Gastrocnemius medialis (tissue), 4 donors: ENCODE data around the gene PCSK1. TPM values are rescaled to one million over a fixed set of nuclear protein-coding genes. Genes with fewer than 3 reads are reported as not detected.

Experiments
- ATAC-seq, 2 donors: fragments of 150-250 bp; one replicate each; pipeline ENCODE4 v1.9.1; 2016
- DNase-seq, 2 donors: peaks; one replicate each; pipeline ENCODE4 v3.0.0-alpha.2; 2019
- H3K27ac ChIP-seq, 4 donors: fragments of 200-600 bp; sonication (generic); 1 replicate in 1 of 4; 2 replicates in 3 of 4; pipeline ENCODE4 v1.5.1; 2016 to 2018; ENCODE audit warnings: mild to moderate bottlenecking in 2 of 4, moderate library complexity in 1 of 4
- H3K27me3 ChIP-seq, 3 donors: fragments of 200-600 bp; sonication (generic) in 2 of 3; 1 replicate in 1 of 3; 2 replicates in 2 of 3; pipeline versions ENCODE4 v1.5.1 to v1.6.0; 2016 to 2019; ENCODE audit warnings: mild to moderate bottlenecking in 1 of 3, moderate library complexity in 1 of 3
- H3K36me3 ChIP-seq, 2 donors: fragments of 200-600 bp; sonication (generic) in 1 of 2; one replicate each; pipeline ENCODE4 v1.5.1; 2017 to 2018
- H3K4me1 ChIP-seq, 2 donors: fragments of 200-600 bp; sonication (generic) in 1 of 2; one replicate each; pipeline ENCODE4 v1.5.1; 2016 to 2017; ENCODE audit warnings: mild to moderate bottlenecking in 2 of 2
- H3K4me3 ChIP-seq, 4 donors: fragments of 200-600 bp; sonication (generic) in 3 of 4; 1 replicate in 1 of 4; 2 replicates in 3 of 4; pipeline ENCODE4 v1.5.1; 2016 to 2019; ENCODE audit warnings: mild to moderate bottlenecking in 2 of 4
- H3K9me3 ChIP-seq, 3 donors: fragments of 200-600 bp; sonication (generic) in 2 of 3; 1 replicate in 1 of 3; 2 replicates in 2 of 3; pipeline ENCODE4 v1.5.1; 2016 to 2019
- POLR2A ChIP-seq, 2 donors: fragments of 450-650 bp; IDR thresholded peaks; one replicate each; pipeline ENCODE4 v1.6.1; 2017; ENCODE audit warnings: antibody characterized with exemption in 2 of 2, mild to moderate bottlenecking in 2 of 2, moderate library complexity in 2 of 2
- in situ Hi-C, 4 donors: fragments of 200-750 bp; cut with MboI; loops; one replicate each; pipeline versions ENCODE4 v1.15.0 to v1.8.0; 2017; ENCODE audit warnings: low sequenced_read_pairs in 4 of 4
- intact Hi-C: fragments of 100-400 bp; cut with DNase I; formaldehyde crosslinking; loops from one replicate; pipeline ENCODE4 v1.15.1; 2023; ENCODE audit warnings: low total_unique reads
- total RNA-seq, 4 donors: library from RNA; depleted of rRNA; stranded (reverse); fragments of >200 nt; gene quantifications; one replicate each; pipeline versions ENCODE4 v1.1.0 to v1.2.3, GENCODE V29; 2016
- TF ChIP-seq, protein P1 (sequence below), 5 experiments: fragments of 450-650 bp in 3 of 5; fragments of 200-600 bp in 2 of 5; sonication (generic) in 2 of 5; IDR thresholded peaks in 4 of 5; conservative IDR thresholded peaks in 1 of 5; 1 replicate in 4 of 5; 2 replicates in 1 of 5; pipeline ENCODE4 v1.5.1; 2016 to 2019; ENCODE audit warnings: antibody characterized with exemption in 5 of 5, mild to moderate bottlenecking in 3 of 5, moderate library complexity in 3 of 5

Gene PCSK1
- total RNA-seq, 4 donors from 2014 or later, result 0.07 to 1.4 TPM; not detected in 2

DNA sequence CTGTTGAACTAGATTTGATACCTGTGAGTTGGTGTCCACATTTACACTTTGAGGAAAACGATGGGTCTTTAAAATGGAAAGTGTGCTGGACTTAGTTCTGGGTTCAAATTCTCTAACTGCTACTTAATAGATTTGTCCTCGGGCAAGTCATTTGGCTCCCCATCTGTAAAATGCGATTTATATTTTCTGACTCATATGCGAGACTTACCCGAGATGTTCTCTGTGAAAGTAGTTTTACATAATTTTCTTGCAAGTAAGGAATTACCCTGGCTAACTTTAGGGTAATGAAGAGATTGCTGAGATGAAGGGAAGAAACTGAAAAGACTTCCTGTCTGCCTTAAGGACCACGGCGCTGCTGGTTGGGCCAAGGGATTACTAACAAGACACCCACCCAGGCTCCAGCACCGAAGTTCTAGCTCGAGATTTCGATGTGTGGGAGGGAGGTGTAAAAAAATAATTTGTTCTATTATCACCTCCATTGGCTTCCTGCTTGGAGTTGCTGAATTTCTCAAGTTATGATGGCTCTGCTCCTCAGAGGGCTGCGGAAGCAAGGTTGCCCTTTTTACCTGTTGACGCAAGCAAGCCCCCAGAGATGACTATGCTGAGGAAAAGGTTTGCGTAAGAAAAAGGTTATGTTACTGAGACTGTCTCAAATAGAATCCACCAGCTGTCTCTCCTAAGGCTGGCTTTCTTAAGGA is 24.1 kb downstream of the PCSK1 start:
- no peak for ATAC-seq
- Histone ChIP-seq H3K4me1 (no peaks in the 10 kb centered on the region), H3K27me3 (no peaks in the 10 kb centered on the region), H3K4me3 (no peak overlapping the region), H3K36me3 (no peaks in the 10 kb centered on the region), H3K9me3 (no peaks in the 10 kb centered on the region), H3K27ac (no peak overlapping the region)
- TF ChIP-seq, protein P1, sequence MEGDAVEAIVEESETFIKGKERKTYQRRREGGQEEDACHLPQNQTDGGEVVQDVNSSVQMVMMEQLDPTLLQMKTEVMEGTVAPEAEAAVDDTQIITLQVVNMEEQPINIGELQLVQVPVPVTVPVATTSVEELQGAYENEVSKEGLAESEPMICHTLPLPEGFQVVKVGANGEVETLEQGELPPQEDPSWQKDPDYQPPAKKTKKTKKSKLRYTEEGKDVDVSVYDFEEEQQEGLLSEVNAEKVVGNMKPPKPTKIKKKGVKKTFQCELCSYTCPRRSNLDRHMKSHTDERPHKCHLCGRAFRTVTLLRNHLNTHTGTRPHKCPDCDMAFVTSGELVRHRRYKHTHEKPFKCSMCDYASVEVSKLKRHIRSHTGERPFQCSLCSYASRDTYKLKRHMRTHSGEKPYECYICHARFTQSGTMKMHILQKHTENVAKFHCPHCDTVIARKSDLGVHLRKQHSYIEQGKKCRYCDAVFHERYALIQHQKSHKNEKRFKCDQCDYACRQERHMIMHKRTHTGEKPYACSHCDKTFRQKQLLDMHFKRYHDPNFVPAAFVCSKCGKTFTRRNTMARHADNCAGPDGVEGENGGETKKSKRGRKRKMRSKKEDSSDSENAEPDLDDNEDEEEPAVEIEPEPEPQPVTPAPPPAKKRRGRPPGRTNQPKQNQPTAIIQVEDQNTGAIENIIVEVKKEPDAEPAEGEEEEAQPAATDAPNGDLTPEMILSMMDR (IDR thresholded peaks at IDR 0.05 in 4 of 5, conservative IDR thresholded peaks at IDR 0.05 in 1 of 5), result no peak
- no peak for TF ChIP-seq POLR2A (IDR thresholded peaks at IDR 0.05)
- in situ Hi-C loops, result no loop called here
- intact Hi-C loops, result no loop called here
- no peak for DNase-seq

DNA sequence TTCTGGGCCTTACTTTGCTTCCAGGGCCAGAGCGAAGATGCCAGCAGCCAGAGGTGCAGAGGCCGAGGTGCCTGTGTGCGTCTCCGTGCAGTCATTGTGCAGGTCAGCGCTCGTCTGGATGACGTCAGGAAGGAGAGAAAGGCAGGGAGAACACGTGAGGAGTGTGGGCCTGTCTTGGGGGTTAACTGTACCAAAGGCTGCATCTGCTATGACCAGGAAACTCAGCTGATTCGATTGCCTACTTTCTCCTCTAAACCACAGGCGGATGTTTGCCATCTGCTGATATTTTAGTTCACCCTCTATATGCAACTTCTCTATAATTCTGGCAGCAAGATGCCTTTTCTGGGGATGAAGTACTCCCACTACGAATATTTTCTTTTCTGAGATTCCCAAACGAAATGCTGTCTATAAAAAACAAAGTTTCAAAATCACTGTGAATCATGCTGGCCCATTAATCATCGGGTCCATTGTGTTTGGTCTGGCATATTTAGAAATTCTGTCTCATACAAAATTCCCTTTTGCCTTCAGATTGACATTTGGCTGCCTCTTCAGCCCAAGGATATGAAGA is 24.8 kb downstream of the PCSK1 start:
- no peak overlapping the region for H3K4me3 ChIP-seq
- intact Hi-C loops (no loop called here), in situ Hi-C loops (no loop called here)
- ATAC-seq, result no peak
- no peaks in the 10 kb centered on the region for H3K9me3 ChIP-seq
- no peaks in the 10 kb centered on the region for H3K4me1 ChIP-seq
- DNase-seq, result no peak
- H3K36me3 ChIP-seq, result no peaks in the 10 kb centered on the region
- H3K27ac ChIP-seq, result no peak overlapping the region
- H3K27me3 ChIP-seq, result no peaks in the 10 kb centered on the region
- TF ChIP-seq, protein P1 (IDR thresholded peaks at IDR 0.05 in 4 of 5, conservative IDR thresholded peaks at IDR 0.05 in 1 of 5), result no peak
- TF ChIP-seq POLR2A (IDR thresholded peaks at IDR 0.05), result no peak

DNA sequence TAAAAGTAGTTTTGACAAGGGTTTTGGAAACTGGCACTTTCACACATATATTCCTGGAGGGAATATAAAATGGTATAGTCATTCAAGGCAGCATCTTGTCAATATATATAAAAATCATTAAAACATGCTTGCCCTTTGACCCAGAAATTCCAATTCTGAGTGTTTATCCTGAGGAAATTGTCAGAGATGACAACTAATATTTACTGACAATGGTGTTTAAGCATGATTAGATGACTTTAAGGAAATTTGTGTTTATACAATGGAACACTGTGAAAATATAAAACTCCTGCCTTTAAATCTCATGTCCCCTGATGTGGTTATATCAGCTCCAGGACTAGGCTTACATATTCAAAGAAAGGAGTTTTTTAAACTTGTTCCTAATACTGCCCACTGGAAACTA is 25.6 kb downstream of the PCSK1 start:
- Histone ChIP-seq H3K27ac (no peak overlapping the region), H3K27me3 (no peaks in the 10 kb centered on the region), H3K36me3 (no peaks in the 10 kb centered on the region), H3K4me1 (no peaks in the 10 kb centered on the region), H3K4me3 (no peak overlapping the region), H3K9me3 (no peaks in the 10 kb centered on the region)
- intact Hi-C loops, result no loop called here
- DNase-seq (no peak), ATAC-seq (no peak)
- TF ChIP-seq, protein P1 (IDR thresholded peaks at IDR 0.05 in 4 of 5, conservative IDR thresholded peaks at IDR 0.05 in 1 of 5), result no peak
- no peak for TF ChIP-seq POLR2A (IDR thresholded peaks at IDR 0.05)
- in situ Hi-C loops, result no loop called here

DNA sequence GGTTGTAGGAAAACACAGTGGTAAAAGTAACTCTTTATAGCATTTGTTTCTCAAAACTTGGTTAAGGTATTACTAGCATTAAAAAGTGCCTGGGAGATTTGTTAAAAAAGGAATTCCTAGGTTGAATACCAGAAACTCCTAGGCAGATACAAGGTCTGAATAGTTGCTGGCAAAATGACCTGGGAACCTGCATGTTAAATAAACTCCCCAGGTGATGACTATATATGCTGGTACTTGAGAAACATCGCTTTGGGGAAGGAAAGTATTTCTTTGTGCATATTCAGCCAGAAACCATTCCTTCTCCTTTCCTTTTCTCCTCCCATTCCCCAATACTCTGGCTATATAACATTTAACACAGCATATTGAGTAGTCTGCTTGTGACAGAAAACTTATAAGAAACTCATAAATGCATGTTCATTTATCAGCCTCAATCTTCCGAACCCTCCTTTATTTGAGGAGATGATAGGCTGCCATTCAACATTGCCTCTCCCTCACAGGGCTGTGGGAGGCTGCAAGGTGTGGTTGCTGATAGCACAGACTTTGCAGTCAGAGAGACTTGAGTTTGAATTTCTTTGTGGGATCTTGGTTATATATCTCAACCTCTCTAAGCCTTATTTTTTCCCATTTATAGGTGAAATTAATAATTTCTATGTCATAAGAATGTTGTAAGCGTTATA is 28.7 kb downstream of the PCSK1 start:
- Histone ChIP-seq H3K27me3 (no peaks in the 10 kb centered on the region), H3K27ac (no peak overlapping the region), H3K36me3 (no peaks in the 10 kb centered on the region), H3K4me3 (no peak overlapping the region), H3K9me3 (no peaks in the 10 kb centered on the region), H3K4me1 (no peaks in the 10 kb centered on the region)
- intact Hi-C loops, result no loop called here
- ATAC-seq (no peak), DNase-seq (no peak)
- in situ Hi-C loops, result no loop called here
- TF ChIP-seq POLR2A (IDR thresholded peaks at IDR 0.05), result no peak
- TF ChIP-seq, protein P1 (IDR thresholded peaks at IDR 0.05 in 4 of 5, conservative IDR thresholded peaks at IDR 0.05 in 1 of 5), result no peak
